HepG2 (cell line): Measurements from ENCODE around the gene AGBL3. TPM values are rescaled to one million over a fixed set of nuclear protein-coding genes. Genes with fewer than 3 reads are reported as not detected.
A peak's percentile ranks its signal among the peaks of the same experiment; 100 is the strongest.

ENCODE experiments used
- BCL6 ChIP-seq: IDR thresholded peaks from 2 replicates; pipeline ENCODE4 v1.6.1; 2016; ENCODE audit warnings: missing genetic modification reagents, missing compliant biosample characterization
- CAMTA2 ChIP-seq: sonication (generic); formaldehyde crosslinking; IDR thresholded peaks from 2 replicates; pipeline ENCODE4 v1.4.0; 2020; ENCODE audit warnings: mild to moderate bottlenecking, missing genetic modification reagents, borderline replicate concordance
- HNF4G ChIP-seq, 2 experiments: sonication (generic) in 1 of 2; formaldehyde crosslinking in 1 of 2; IDR thresholded peaks; 2 replicates each; pipeline versions ENCODE4 v1.4.0 to v1.6.1; 2011 to 2020; ENCODE audit warnings: borderline replicate concordance in 2 of 2, low read depth in 2 of 2, mild to moderate bottlenecking in 2 of 2, low read length in 1 of 2, missing genetic modification reagents in 1 of 2, moderate library complexity in 1 of 2
- IRF9 ChIP-seq: sonication (generic); formaldehyde crosslinking; IDR thresholded peaks from 2 replicates; pipeline ENCODE4 v1.8.0; 2022; ENCODE audit warnings: missing genetic modification reagents, mild to moderate bottlenecking, borderline replicate concordance
- IRX3 ChIP-seq: sonication (generic); formaldehyde crosslinking; IDR thresholded peaks from 2 replicates; pipeline ENCODE4 v1.8.1; 2023; ENCODE audit warnings: mild to moderate bottlenecking, low read depth, missing genetic modification reagents, borderline replicate concordance
- KLF12 ChIP-seq: sonication (generic); formaldehyde crosslinking; IDR thresholded peaks from 2 replicates; pipeline ENCODE4 v1.4.0; 2020; ENCODE audit warnings: missing genetic modification reagents, borderline replicate concordance
- MBNL3 ChIP-seq: fragments of 250-450 bp; sonication (Bioruptor Pico); conservative IDR thresholded peaks from 2 replicates; pipeline ENCODE4 v1.8.0; 2022; ENCODE audit warnings: mild to moderate bottlenecking, inconsistent platforms
- POLR2AphosphoS2 ChIP-seq: IDR thresholded peaks from 2 replicates; pipeline ENCODE4 v1.6.1; 2011; ENCODE audit warnings: low read depth, low read length, improper control_type of control experiment
- SOX6 ChIP-seq, 2 experiments: fragments of 450-650 bp in 1 of 2; sonication (generic) in 1 of 2; formaldehyde crosslinking in 1 of 2; IDR thresholded peaks; 2 replicates each; pipeline versions ENCODE4 v1.4.0 to v1.6.1; 2017 to 2020; ENCODE audit warnings: antibody characterized with exemption in 1 of 2, mild to moderate bottlenecking in 1 of 2, missing genetic modification reagents in 1 of 2
- TCF12 ChIP-seq, 2 experiments: fragments of 450-650 bp in 1 of 2; sonication (generic) in 1 of 2; formaldehyde crosslinking in 1 of 2; IDR thresholded peaks; 2 replicates each; pipeline versions ENCODE4 v1.6.1 to v1.8.0; 2017 to 2022; ENCODE audit warnings: antibody characterized with exemption in 1 of 2, mild to moderate bottlenecking in 1 of 2, missing genetic modification reagents in 1 of 2, moderate library complexity in 1 of 2
- THRA ChIP-seq: sonication (generic); formaldehyde crosslinking; IDR thresholded peaks from 2 replicates; pipeline ENCODE4 v1.4.0; 2020; ENCODE audit warnings: missing genetic modification reagents, borderline replicate concordance
- TOPORS ChIP-seq: sonication (generic); formaldehyde crosslinking; IDR thresholded peaks from 2 replicates; pipeline ENCODE4 v1.8.0; 2023; ENCODE audit warnings: mild to moderate bottlenecking, missing genetic modification reagents
- ZBTB21 ChIP-seq: sonication (generic); formaldehyde crosslinking; IDR thresholded peaks from 2 replicates; pipeline ENCODE4 v1.4.0; 2020; ENCODE audit warnings: missing genetic modification reagents
- ZFP36L1 ChIP-seq: sonication (generic); formaldehyde crosslinking; IDR thresholded peaks from 2 replicates; pipeline ENCODE4 v1.8.0; 2022; ENCODE audit warnings: mild to moderate bottlenecking, missing genetic modification reagents, moderate library complexity
- ZFY ChIP-seq: sonication (generic); formaldehyde crosslinking; IDR thresholded peaks from 2 replicates; pipeline ENCODE4 v1.4.0; 2020; ENCODE audit warnings: missing genetic modification reagents
- ZIK1 ChIP-seq: sonication (generic); formaldehyde crosslinking; IDR thresholded peaks from 2 replicates; pipeline ENCODE4 v1.5.0; 2020; ENCODE audit warnings: mild to moderate bottlenecking, low read depth, missing genetic modification reagents, borderline replicate concordance
- ZNF451 ChIP-seq: sonication (generic); formaldehyde crosslinking; IDR thresholded peaks from 2 replicates; pipeline ENCODE4 v1.5.0; 2020; ENCODE audit warnings: mild to moderate bottlenecking, missing genetic modification reagents
- ZNF547 ChIP-seq: sonication (generic); formaldehyde crosslinking; IDR thresholded peaks from 2 replicates; pipeline ENCODE4 v1.5.1; 2020; ENCODE audit warnings: mild to moderate bottlenecking, missing genetic modification reagents
- ZNF580 ChIP-seq: IDR thresholded peaks from 2 replicates; pipeline ENCODE4 v1.6.1; 2016; ENCODE audit warnings: low read depth, borderline replicate concordance
- ZSCAN22 ChIP-seq: sonication (generic); formaldehyde crosslinking; IDR thresholded peaks from 2 replicates; pipeline ENCODE4 v1.4.0; 2020; ENCODE audit warnings: mild to moderate bottlenecking, missing genetic modification reagents
- polyA plus RNA-seq, 8 experiments: library from polyadenylated mRNA; depleted of rRNA in 3 of 8; stranded (reverse) in 7 of 8; unstranded in 1 of 8; fragments of >200 nt; fragmentation: Illumina TruSeq in 4 of 8; extraction: Trizol in 4 of 8; gene quantifications; 2 replicates each; pipeline versions ENCODE4 v1.2.1 to v1.2.3, GENCODE V29; 2011 to 2016; ENCODE audit warnings: low read depth in 4 of 8, missing spikeins in 1 of 8, mixed read lengths in 1 of 8; ENCODE audit not compliant: insufficient read depth in 1 of 8
- total RNA-seq, 5 experiments: library from RNA; depleted of rRNA; stranded (reverse); fragments of >200 nt; fragmentation: Illumina TruSeq; extraction: Trizol; gene quantifications; 2 replicates each; pipeline ENCODE4 v1.2.3, GENCODE V29; 2016; ENCODE audit warnings: low read depth in 1 of 5
- TF ChIP-seq, protein P1 (sequence below): sonication (generic); formaldehyde crosslinking; IDR thresholded peaks from 2 replicates; pipeline ENCODE4 v1.4.0; 2020; ENCODE audit warnings: mild to moderate bottlenecking, missing genetic modification reagents
- TF ChIP-seq, protein P2 (sequence below): sonication (generic); formaldehyde crosslinking; IDR thresholded peaks from 2 replicates; pipeline ENCODE4 v1.8.0; 2022; ENCODE audit warnings: mild to moderate bottlenecking, missing genetic modification reagents, moderate library complexity

Gene AGBL3
- total and polyA plus RNA-seq, 2 of the 13 experiments (the other 11 are each of a cell fraction or from before 2014, with no cell fraction given), result 2.2 to 7.2 TPM

DNA sequence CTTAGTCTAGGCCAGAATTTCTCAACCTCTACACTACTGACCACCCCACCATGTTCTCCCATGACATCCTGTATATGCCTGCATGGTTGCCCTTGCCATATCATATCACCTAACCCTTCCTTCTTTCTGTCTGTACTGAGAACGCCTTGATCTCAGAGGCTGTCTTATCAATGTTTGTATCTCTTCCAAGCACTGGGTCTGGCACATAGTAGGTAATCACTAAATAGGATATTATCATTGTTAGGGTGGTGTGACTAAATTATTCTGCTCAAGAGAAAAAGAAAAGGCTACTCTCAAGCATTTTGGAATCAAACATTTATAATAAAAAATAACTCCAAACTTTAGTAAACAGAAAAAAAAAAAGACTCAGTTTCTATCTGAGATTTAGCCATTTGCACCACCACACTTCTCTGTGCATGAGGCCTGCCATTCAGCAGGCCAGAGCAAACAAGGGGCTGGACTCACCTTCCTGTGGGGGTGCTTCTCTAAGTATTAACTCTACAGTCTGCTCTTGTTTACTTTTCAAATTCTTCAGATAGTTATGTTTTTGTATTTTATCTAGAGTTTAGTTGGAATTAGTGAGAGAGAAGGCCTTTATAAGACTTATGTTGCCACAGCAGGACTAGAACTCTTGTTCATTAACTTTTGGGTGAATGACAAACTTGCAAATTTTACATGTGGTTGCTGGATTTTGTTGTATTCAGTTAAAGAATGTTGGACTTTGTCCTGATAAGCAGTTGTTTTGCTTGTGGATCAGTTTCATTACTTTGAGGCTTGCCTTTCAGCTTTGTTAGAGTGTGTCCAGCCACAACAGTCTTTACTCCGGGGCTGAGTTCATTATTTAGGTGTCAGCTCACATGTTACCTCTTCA lies 5.4 kb downstream of the AGBL3 start (continued):
- TF ChIP-seq THRA (CRISPR knock-in tag) (no peak), SOX6 (IDR thresholded peaks at IDR 0.05) (no peak), SOX6 (CRISPR knock-in tag; IDR thresholded peaks at IDR 0.05) (peak; percentile 87), POLR2AphosphoS2 (no peak), IRF9 (CRISPR knock-in tag) (no peak), ZFP36L1 (CRISPR knock-in tag) (peak; percentile 35; the same call in 1 of the 2 replicates), TOPORS (CRISPR knock-in tag) (no peak), HNF4G (IDR thresholded peaks at IDR 0.05; ENCODE audit: borderline replicate concordance, low read depth, low read length) (peak; percentile 52; the same call in 1 of the 2 replicates), HNF4G (CRISPR knock-in tag; IDR thresholded peaks at IDR 0.05; ENCODE audit: borderline replicate concordance, low read depth) (no peak), ZNF580 (CRISPR knock-in tag) (no peak), ZNF547 (CRISPR knock-in tag) (no peak), IRX3 (CRISPR knock-in tag) (no peak), CAMTA2 (CRISPR knock-in tag) (no peak), ZNF451 (CRISPR knock-in tag) (no peak), MBNL3 (no peak), KLF12 (no peak), TCF12 (IDR thresholded peaks at IDR 0.05) (no peak), TCF12 (CRISPR knock-in tag; IDR thresholded peaks at IDR 0.05) (no peak), ZBTB21 (no peak), BCL6 (CRISPR knock-in tag) (no peak; the same call in 1 of the 2 replicates), ZFY (CRISPR knock-in tag) (peak; percentile 83), ZIK1 (no peak), ZSCAN22 (no peak)
- TF ChIP-seq, protein P1, sequence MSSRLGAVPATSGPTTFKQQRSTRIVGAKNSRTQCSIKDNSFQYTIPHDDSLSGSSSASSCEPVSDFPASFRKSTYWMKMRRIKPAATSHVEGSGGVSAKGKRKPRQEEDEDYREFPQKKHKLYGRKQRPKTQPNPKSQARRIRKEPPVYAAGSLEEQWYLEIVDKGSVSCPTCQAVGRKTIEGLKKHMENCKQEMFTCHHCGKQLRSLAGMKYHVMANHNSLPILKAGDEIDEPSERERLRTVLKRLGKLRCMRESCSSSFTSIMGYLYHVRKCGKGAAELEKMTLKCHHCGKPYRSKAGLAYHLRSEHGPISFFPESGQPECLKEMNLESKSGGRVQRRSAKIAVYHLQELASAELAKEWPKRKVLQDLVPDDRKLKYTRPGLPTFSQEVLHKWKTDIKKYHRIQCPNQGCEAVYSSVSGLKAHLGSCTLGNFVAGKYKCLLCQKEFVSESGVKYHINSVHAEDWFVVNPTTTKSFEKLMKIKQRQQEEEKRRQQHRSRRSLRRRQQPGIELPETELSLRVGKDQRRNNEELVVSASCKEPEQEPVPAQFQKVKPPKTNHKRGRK (CRISPR knock-in tag), result no peak
- TF ChIP-seq, protein P2, sequence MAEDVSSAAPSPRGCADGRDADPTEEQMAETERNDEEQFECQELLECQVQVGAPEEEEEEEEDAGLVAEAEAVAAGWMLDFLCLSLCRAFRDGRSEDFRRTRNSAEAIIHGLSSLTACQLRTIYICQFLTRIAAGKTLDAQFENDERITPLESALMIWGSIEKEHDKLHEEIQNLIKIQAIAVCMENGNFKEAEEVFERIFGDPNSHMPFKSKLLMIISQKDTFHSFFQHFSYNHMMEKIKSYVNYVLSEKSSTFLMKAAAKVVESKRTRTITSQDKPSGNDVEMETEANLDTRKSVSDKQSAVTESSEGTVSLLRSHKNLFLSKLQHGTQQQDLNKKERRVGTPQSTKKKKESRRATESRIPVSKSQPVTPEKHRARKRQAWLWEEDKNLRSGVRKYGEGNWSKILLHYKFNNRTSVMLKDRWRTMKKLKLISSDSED (CRISPR knock-in tag), result no peak
